ENCODE results near the gene PTPRU. TPM values are rescaled to one million over a fixed set of nuclear protein-coding genes. Genes with fewer than 3 reads are reported as not detected.
A peak's percentile ranks its signal among the peaks of the same experiment; 100 is the strongest.
"Not testable (repeated sequence)": the region's sequence is repeated elsewhere in the genome, so short reads cannot be mapped to it uniquely, and the experiment has no call there.

PTPRU gene
- total RNA-seq, 2 experiments from 2014 or later = 0.56 to 0.74 TPM

DNA sequence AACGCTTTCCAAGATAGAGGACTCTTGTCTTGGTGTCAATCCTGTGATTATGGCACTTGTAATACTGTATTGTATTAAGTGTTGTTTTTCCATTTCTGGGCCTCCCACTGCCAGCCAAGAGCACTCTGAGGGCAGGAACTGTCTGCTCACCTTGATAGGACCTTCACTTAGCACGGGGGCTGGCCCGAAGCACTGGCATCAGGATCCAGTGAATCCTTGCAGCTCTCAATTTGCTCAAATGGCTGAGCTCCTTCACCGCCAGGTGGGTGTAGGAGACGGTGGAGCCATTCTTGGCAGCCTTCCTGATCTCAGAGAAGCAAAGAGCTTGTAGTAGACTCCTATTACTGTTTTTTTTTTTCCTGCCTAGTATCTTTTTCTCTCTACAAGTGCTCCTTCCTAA is 23.3 kb upstream of the PTPRU start:
- peaks cover 30% of the 10 kb centered on the region for H3K36me3 Mint-ChIP-seq (ENCODE audit: low read depth)
- POLR2A ChIA-PET = interaction anchor here (1.1 kb wide), 1 partner anchor 31 kb away, joined by 4 read pairs; the partner anchor contains the start of gene SRSF4
- ATAC-seq (no peak), DNase-seq (no peak)
- CTCF ChIA-PET = interaction anchor here (1.1 kb wide), 1 partner anchor 11 kb away, joined by 5 read pairs; no protein-coding TSS in a partner anchor
- no peak overlapping the region for H3K4me3 Mint-ChIP-seq
- no peaks in the 10 kb centered on the region for H3K27me3 Mint-ChIP-seq
- TF ChIP-seq, protein P1, sequence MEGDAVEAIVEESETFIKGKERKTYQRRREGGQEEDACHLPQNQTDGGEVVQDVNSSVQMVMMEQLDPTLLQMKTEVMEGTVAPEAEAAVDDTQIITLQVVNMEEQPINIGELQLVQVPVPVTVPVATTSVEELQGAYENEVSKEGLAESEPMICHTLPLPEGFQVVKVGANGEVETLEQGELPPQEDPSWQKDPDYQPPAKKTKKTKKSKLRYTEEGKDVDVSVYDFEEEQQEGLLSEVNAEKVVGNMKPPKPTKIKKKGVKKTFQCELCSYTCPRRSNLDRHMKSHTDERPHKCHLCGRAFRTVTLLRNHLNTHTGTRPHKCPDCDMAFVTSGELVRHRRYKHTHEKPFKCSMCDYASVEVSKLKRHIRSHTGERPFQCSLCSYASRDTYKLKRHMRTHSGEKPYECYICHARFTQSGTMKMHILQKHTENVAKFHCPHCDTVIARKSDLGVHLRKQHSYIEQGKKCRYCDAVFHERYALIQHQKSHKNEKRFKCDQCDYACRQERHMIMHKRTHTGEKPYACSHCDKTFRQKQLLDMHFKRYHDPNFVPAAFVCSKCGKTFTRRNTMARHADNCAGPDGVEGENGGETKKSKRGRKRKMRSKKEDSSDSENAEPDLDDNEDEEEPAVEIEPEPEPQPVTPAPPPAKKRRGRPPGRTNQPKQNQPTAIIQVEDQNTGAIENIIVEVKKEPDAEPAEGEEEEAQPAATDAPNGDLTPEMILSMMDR (IDR thresholded peaks at IDR 0.05) = no peak
- no peaks in the 10 kb centered on the region for H3K9me3 Mint-ChIP-seq
- no peak overlapping the region for H3K27ac Mint-ChIP-seq
- peaks cover 6% of the 10 kb centered on the region for H3K4me1 Mint-ChIP-seq (ENCODE audit: low read depth)
- intact Hi-C loops (cut with micrococcal nuclease) = no loop called here

DNA sequence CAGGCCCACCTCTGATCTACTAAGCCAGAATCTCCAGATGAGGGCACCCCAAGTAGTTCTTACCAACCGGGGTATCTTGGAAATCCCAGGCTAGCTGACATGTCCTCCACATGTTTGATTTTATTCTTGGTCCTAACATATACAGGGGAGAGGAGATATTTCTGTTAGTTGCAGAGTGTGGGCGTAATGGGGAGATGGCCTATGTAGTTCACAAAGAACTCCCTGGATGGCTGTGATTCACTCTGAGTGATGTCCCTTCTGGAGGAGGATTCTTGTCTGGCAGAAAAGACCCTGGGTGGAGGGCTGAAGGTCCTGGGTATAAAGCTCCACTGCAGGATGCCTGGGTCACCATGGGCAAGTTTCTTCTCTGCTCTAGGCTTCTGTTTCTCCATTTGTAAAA is 18.7 kb upstream of the PTPRU start:
- TF ChIP-seq, protein P1 (IDR thresholded peaks at IDR 0.05) = no peak
- ATAC-seq = no peak
- ChIA-PET POLR2A (no interaction called here), CTCF (interaction anchor here (2.1 kb wide), 1 partner anchor 15 kb away, joined by 10 read pairs; no protein-coding TSS in a partner anchor)
- intact Hi-C loops (cut with micrococcal nuclease) = no loop called here
- no peaks in the 10 kb centered on the region for H3K9me3 Mint-ChIP-seq
- peak overlapping the region; percentile 47 for H3K27ac Mint-ChIP-seq
- H3K4me1 Mint-ChIP-seq (ENCODE audit: low read depth) = peaks cover 12% of the 10 kb centered on the region
- no peak for DNase-seq
- no peaks in the 10 kb centered on the region for H3K27me3 Mint-ChIP-seq
- peaks cover 24% of the 10 kb centered on the region for H3K36me3 Mint-ChIP-seq (ENCODE audit: low read depth)
- no peak overlapping the region for H3K4me3 Mint-ChIP-seq

DNA sequence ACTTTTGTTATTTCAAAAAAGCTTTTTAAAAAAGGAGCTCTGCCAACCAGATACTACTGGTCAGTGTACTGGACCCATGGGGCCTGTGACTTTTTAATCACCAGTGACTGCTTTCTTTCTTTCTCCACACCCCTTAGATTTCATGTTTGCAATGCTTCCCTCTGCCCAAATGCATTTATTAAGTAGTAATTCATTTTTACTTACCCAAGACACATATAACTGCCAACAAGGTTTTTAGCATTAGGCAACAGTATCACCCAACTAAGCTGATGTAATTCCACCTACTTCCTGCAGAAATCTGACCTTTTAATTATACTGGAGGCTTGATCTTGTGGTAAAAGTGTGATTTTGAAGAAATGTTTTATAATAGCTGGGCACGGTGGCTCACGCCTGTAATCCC is 18.1 kb upstream of the PTPRU start:
- TF ChIP-seq, protein P1 (IDR thresholded peaks at IDR 0.05) = no peak
- CTCF ChIA-PET = interaction anchor here (1.5 to 2.1 kb wide), 2 partner anchors 11 to 15 kb away, joined by 3 to 10 read pairs; no protein-coding TSS in a partner anchor
- peaks cover 20% of the 10 kb centered on the region for H3K36me3 Mint-ChIP-seq (ENCODE audit: low read depth)
- DNase-seq = no peak
- H3K4me3 Mint-ChIP-seq = no peak overlapping the region
- H3K27ac Mint-ChIP-seq = peak overlapping the region; percentile 18
- peaks cover 12% of the 10 kb centered on the region for H3K4me1 Mint-ChIP-seq (ENCODE audit: low read depth)
- POLR2A ChIA-PET = interaction anchor here (0.5 to 1.2 kb wide), 3 partner anchors 12 to 255 kb away, joined by 3 read pairs; no protein-coding TSS in a partner anchor
- H3K9me3 Mint-ChIP-seq = no peaks in the 10 kb centered on the region
- ATAC-seq = peak; percentile 53
- intact Hi-C loops (cut with micrococcal nuclease) = no loop called here
- no peaks in the 10 kb centered on the region for H3K27me3 Mint-ChIP-seq

DNA sequence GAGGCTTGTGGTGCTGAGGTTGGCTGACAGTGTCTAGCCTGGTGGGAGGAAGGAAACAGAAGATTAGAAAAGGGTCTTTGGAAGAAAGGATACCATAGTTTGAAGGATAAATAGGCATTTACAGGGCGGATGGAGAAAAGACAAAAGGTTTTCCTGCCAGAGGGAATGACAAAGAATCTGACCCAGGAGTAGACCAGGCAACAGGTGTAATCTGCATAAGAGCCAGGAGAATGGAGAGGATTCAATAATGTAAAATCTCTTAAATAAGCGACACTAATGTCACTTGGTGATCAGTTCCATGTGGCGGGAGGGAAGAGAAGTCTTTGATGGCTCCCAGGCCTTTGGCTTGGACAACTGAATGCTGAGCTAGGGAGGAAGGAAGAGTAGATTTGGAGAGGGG is 15.0 kb upstream of the PTPRU start:
- intact Hi-C loops (cut with micrococcal nuclease) = no loop called here

DNA sequence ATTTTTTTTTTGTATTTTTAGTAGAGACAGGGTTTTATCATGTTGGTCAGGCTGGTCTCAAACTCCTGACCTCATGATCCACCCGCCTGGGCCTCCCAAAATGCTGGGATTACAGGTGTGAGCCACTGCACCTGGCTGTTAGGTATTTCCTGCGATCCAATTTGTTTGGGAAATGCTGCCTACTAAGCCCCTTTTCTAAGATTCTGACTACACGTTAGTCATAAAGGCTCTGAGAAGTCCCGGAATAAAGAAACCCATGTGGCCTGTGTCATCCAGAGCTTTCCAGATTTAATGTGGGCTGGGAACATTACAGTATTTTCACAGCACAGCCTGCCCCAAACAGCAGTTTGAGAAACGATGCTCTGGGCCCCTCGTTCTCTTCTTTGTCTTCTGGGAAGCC is 14.1 kb upstream of the PTPRU start:
- intact Hi-C loops (cut with micrococcal nuclease); ATAC-seq; H3K4me3 Mint-ChIP-seq; H3K36me3 Mint-ChIP-seq (ENCODE audit: low read depth); H3K27me3 Mint-ChIP-seq; DNase-seq; H3K9me3 Mint-ChIP-seq; H3K27ac Mint-ChIP-seq: not testable (repeated sequence)
- peaks cover 12% of the 10 kb centered on the region for H3K4me1 Mint-ChIP-seq (ENCODE audit: low read depth)
- ChIA-PET POLR2A (interaction anchor here (1.9 kb wide), 1 partner anchor 8 kb away, joined by 7 read pairs; the partner anchor contains the start of gene MECR), CTCF (interaction anchor here (1.0 kb wide), 1 partner anchor 345 kb away, joined by 3 read pairs; no protein-coding TSS in a partner anchor)

More for the DNA sequence above, 15.0 kb upstream of the PTPRU start:
- DNase-seq (no peak), ATAC-seq (no peak)
- H3K4me3 Mint-ChIP-seq = no peak overlapping the region
- peaks cover 12% of the 10 kb centered on the region for H3K4me1 Mint-ChIP-seq (ENCODE audit: low read depth)
- no peaks in the 10 kb centered on the region for H3K9me3 Mint-ChIP-seq
- no peak overlapping the region for H3K27ac Mint-ChIP-seq
- TF ChIP-seq, protein P1 (IDR thresholded peaks at IDR 0.05) = no peak
- peaks cover 9% of the 10 kb centered on the region for H3K36me3 Mint-ChIP-seq (ENCODE audit: low read depth)
- ChIA-PET POLR2A (interaction anchor here (1.9 kb wide), 1 partner anchor 9 kb away, joined by 7 read pairs; the partner anchor contains the start of gene MECR), CTCF (interaction anchor here (0.8 to 1.0 kb wide), 3 partner anchors 19 to 344 kb away, joined by 3 read pairs; no protein-coding TSS in a partner anchor)
- H3K27me3 Mint-ChIP-seq = no peaks in the 10 kb centered on the region

Measured in activated CD8-positive, alpha-beta T cell treated with anti-CD3 and anti-CD28 coated beads for 36 hours (primary cell).